ENCODE results near the gene FAM200B. TPM values are rescaled to one million over a fixed set of nuclear protein-coding genes. Genes with fewer than 3 reads are reported as not detected.

FAM200B gene
- total RNA-seq, 1 experiment from 2014 or later = 75.9 TPM

GRCh38 chr4:15736514-15737050 lies 55.0 kb downstream of the FAM200B start:
- DNase-seq (ENCODE audit: low spot score) = no peak

- no peak for DNase-seq (ENCODE audit: low spot score)
Measured at GRCh38 chr4:15737255-15737654, 55.6 kb downstream of the FAM200B start.

- no peak for DNase-seq (ENCODE audit: low spot score)
Measured at GRCh38 chr4:15738877-15739276, 57.2 kb downstream of the FAM200B start.

Other genes starting within 250 kb of the FAM200B start
- 6.4 and 16.1 TPM in 2 replicates for gene CC2D2A, start 211.9 kb upstream of the FAM200B start, total RNA-seq (2014; rRNA removed; shearing (Covaris generic))
- 80.7 and 89.3 TPM in 2 replicates for gene FBXL5, start 26.5 kb upstream of the FAM200B start, total RNA-seq (2014; rRNA removed; shearing (Covaris generic))
- not detected in 2 replicates for gene BST1, start 21.2 kb downstream of the FAM200B start, total RNA-seq (2014; rRNA removed; shearing (Covaris generic))
- not detected in 2 replicates for gene CD38, start 96.5 kb downstream of the FAM200B start, total RNA-seq (2014; rRNA removed; shearing (Covaris generic))